HepG2 (cell line): ENCODE data around the gene NPPB. TPM values are rescaled to one million over a fixed set of nuclear protein-coding genes. Genes with fewer than 3 reads are reported as not detected.

Experiments
- AGO2 ChIP-seq: fragments of 200-400 bp; formaldehyde crosslinking; optimal IDR thresholded peaks from 2 replicates; pipeline ENCODE3; 2017; ENCODE audit warnings: mild to moderate bottlenecking, low read depth, low read length, moderate library complexity
- BCLAF1 ChIP-seq: fragments of 450-650 bp; IDR thresholded peaks from 2 replicates; pipeline ENCODE4 v1.6.1; 2017; ENCODE audit warnings: mild to moderate bottlenecking
- IRF1 ChIP-seq: sonication (generic); formaldehyde crosslinking; IDR thresholded peaks from 2 replicates; pipeline ENCODE4 v1.4.0; 2020; ENCODE audit warnings: low read depth, mild to moderate bottlenecking, missing genetic modification reagents
- KDM3A ChIP-seq: IDR thresholded peaks from 2 replicates; pipeline ENCODE4 v1.6.1; 2018; ENCODE audit warnings: low read depth, missing compliant biosample characterization
- MEIS1 ChIP-seq: sonication (generic); formaldehyde crosslinking; IDR thresholded peaks from 2 replicates; pipeline ENCODE4 v1.9.0; 2021; ENCODE audit warnings: mild to moderate bottlenecking, missing genetic modification reagents, moderate library complexity, borderline replicate concordance
- MEIS2 ChIP-seq: sonication (generic); formaldehyde crosslinking; IDR thresholded peaks from 2 replicates; pipeline ENCODE4 v1.9.0; 2021; ENCODE audit warnings: mild to moderate bottlenecking, missing genetic modification reagents
- NCOR1 ChIP-seq: fragments of 200-600 bp; sonication (generic); IDR thresholded peaks from 2 replicates; pipeline ENCODE4 v1.7.0; 2017; ENCODE audit warnings: antibody characterized with exemption, low read length, borderline replicate concordance
- RBM22 ChIP-seq: fragments of 200-400 bp; formaldehyde crosslinking; optimal IDR thresholded peaks from 2 replicates; pipeline ENCODE3; 2017; ENCODE audit warnings: mild to moderate bottlenecking, low read length, moderate library complexity
- RXRA ChIP-seq: sonication (generic); formaldehyde crosslinking; IDR thresholded peaks from 2 replicates; pipeline ENCODE4 v1.5.1; 2020; ENCODE audit warnings: missing genetic modification reagents
- SSRP1 ChIP-seq: IDR thresholded peaks from 2 replicates; pipeline ENCODE4 v1.6.1; 2016; ENCODE audit warnings: control low read depth
- WIZ ChIP-seq: sonication (generic); formaldehyde crosslinking; IDR thresholded peaks from 2 replicates; pipeline ENCODE4 v1.5.1; 2020; ENCODE audit warnings: mild to moderate bottlenecking, missing genetic modification reagents
- ZFYVE20 ChIP-seq: sonication (generic); formaldehyde crosslinking; IDR thresholded peaks from 2 replicates; pipeline ENCODE4 v1.8.0; 2023; ENCODE audit warnings: low read depth, mild to moderate bottlenecking, moderate library complexity, missing genetic modification reagents, borderline replicate concordance
- ZNF142 ChIP-seq: sonication (generic); formaldehyde crosslinking; IDR thresholded peaks from 2 replicates; pipeline ENCODE4 v1.4.0; 2020; ENCODE audit warnings: missing genetic modification reagents
- ZNF225 ChIP-seq: sonication (generic); formaldehyde crosslinking; IDR thresholded peaks from 2 replicates; pipeline ENCODE4 v1.4.0; 2020; ENCODE audit warnings: mild to moderate bottlenecking, missing genetic modification reagents
- ZNF282 ChIP-seq: fragments of 450-650 bp; IDR thresholded peaks from 2 replicates; pipeline ENCODE4 v1.6.1; 2018; ENCODE audit not compliant: partially characterized antibody
- ZNF382 ChIP-seq: sonication (generic); formaldehyde crosslinking; IDR thresholded peaks from 2 replicates; pipeline ENCODE4 v1.5.0; 2020; ENCODE audit warnings: missing genetic modification reagents, mild to moderate bottlenecking, borderline replicate concordance
- ZNF552 ChIP-seq: sonication (generic); formaldehyde crosslinking; IDR thresholded peaks from 2 replicates; pipeline ENCODE4 v1.9.0; 2022; ENCODE audit warnings: missing genetic modification reagents, mild to moderate bottlenecking, borderline replicate concordance
- ZNF792 ChIP-seq: IDR thresholded peaks from 2 replicates; pipeline ENCODE4 v1.6.1; 2016
- ZNF878 ChIP-seq: sonication (generic); formaldehyde crosslinking; IDR thresholded peaks from 2 replicates; pipeline ENCODE4 v1.8.1; 2023; ENCODE audit warnings: mild to moderate bottlenecking, missing genetic modification reagents, moderate library complexity
- polyA plus RNA-seq, 8 experiments: library from polyadenylated mRNA; depleted of rRNA in 3 of 8; stranded (reverse) in 7 of 8; unstranded in 1 of 8; fragments of >200 nt; fragmentation: Illumina TruSeq in 4 of 8; extraction: Trizol in 4 of 8; gene quantifications; 2 replicates each; pipeline versions ENCODE4 v1.2.1 to v1.2.3, GENCODE V29; 2011 to 2016; ENCODE audit warnings: low read depth in 4 of 8, missing spikeins in 1 of 8, mixed read lengths in 1 of 8; ENCODE audit not compliant: insufficient read depth in 1 of 8
- total RNA-seq, 5 experiments: library from RNA; depleted of rRNA; stranded (reverse); fragments of >200 nt; fragmentation: Illumina TruSeq; extraction: Trizol; gene quantifications; 2 replicates each; pipeline ENCODE4 v1.2.3, GENCODE V29; 2016; ENCODE audit warnings: low read depth in 1 of 5

The NPPB gene
- total and polyA plus RNA-seq, 2 of the 13 experiments (the other 11 are each of a cell fraction or from before 2014, with no cell fraction given), result 1.9 TPM; not detected in 1

- no peak for TF ChIP-seq ZNF142 (CRISPR knock-in tag)
- TF ChIP-seq RBM22, result peak; percentile 45
- no peak for TF ChIP-seq ZFYVE20 (CRISPR knock-in tag)
- no peak for TF ChIP-seq IRF1
- no peak for TF ChIP-seq ZNF878
- peak; percentile 43; the same call in 1 of the 2 replicates for TF ChIP-seq MEIS1
- TF ChIP-seq ZNF282, result no peak
- TF ChIP-seq AGO2, result peak; percentile 68
- no peak for TF ChIP-seq SSRP1 (CRISPR knock-in tag)
- peak; percentile 44; the same call in 1 of the 2 replicates for TF ChIP-seq WIZ (CRISPR knock-in tag)
- TF ChIP-seq BCLAF1, result no peak
- TF ChIP-seq MEIS2 (CRISPR knock-in tag), result no peak
- TF ChIP-seq NCOR1, result no peak
- no peak for TF ChIP-seq ZNF382 (CRISPR knock-in tag)
- peak; percentile 55; the same call in 1 of the 2 replicates for TF ChIP-seq ZNF225
- TF ChIP-seq RXRA (CRISPR knock-in tag), result peak; percentile 17; the same call in 1 of the 2 replicates
- no peak for TF ChIP-seq ZNF792 (CRISPR knock-in tag)
- TF ChIP-seq ZNF552 (CRISPR knock-in tag), result no peak
- TF ChIP-seq KDM3A, result peak; percentile 97
Measured at GRCh38 chr1:11838349-11839272, 20.1 kb downstream of the NPPB start (continued).
